PFSK-1 (cell line): Measurements from ENCODE around the gene SLC36A3.

ENCODE experiments used
- FOXP2 ChIP-seq: optimal IDR thresholded peaks from 2 replicates; pipeline ENCODE3; 2011; ENCODE audit warnings: borderline replicate concordance, control low read depth, inconsistent platforms; ENCODE audit not compliant: insufficient read depth; ENCODE audit errors: extremely low read length, extremely low read depth
- POLR2AphosphoS5 ChIP-seq: IDR thresholded peaks from 2 replicates; pipeline ENCODE4 v1.6.1; 2012; ENCODE audit warnings: low read depth, mild to moderate bottlenecking, control low read depth, low read length, moderate library complexity
- REST ChIP-seq, 2 experiments: IDR thresholded peaks; 2 replicates each; pipeline versions ENCODE4 v1.6.1 to v1.8.0; 2011 to 2012; ENCODE audit warnings: low read depth in 2 of 2, low read length in 2 of 2, control low read depth in 1 of 2, inconsistent platforms in 1 of 2, mild to moderate bottlenecking in 1 of 2, moderate library complexity in 1 of 2; ENCODE audit not compliant: insufficient read depth in 1 of 2
- SIN3A ChIP-seq: IDR thresholded peaks from 2 replicates; pipeline ENCODE4 v1.6.1; 2012; ENCODE audit warnings: mild to moderate bottlenecking, low read length, moderate library complexity, borderline replicate concordance; ENCODE audit not compliant: insufficient read depth
- TAF1 ChIP-seq: IDR thresholded peaks from 2 replicates; pipeline ENCODE4 v1.6.1; 2012; ENCODE audit warnings: low read length, control low read depth, borderline replicate concordance; ENCODE audit not compliant: insufficient read depth

Gene SLC36A3

DNA sequence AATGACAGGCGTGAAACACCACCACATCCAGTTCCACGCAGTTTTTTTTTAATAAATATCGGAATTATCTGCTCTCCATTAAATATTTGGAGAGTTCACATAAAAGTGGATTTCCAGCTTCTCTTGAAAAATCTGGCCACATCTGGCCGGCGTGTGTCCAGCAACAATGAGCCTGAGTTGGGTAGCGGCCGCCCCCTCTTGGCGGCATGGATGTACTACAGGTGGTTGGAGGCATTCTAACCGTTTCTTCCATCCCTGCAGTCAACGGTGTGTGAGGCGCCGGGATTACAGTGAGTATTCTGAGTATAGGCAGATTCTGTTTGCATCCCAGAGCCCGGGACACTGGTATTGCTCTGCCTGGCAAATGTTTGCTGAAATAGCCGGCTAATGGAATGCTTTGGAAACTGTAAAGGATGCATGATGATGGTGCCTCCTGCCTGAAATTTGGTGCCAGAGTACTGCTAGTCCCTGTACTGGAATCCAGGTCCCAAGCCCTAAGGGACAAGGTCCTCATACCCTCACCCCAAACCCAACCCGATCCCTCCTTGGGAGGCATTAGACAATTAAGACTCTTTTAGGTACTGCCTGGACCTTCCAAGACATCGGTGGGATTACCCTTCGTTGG is 64.2 kb downstream of the SLC36A3 start:
- no peak for TF ChIP-seq FOXP2
- TF ChIP-seq SIN3A, result no peak
- no peak for TF ChIP-seq POLR2AphosphoS5
- no peak for TF ChIP-seq REST (IDR thresholded peaks at IDR 0.05; ENCODE audit: insufficient read depth in 1 of 2, low read depth in 2 of 2, low read length in 2 of 2)
- TF ChIP-seq TAF1, result no peak

DNA sequence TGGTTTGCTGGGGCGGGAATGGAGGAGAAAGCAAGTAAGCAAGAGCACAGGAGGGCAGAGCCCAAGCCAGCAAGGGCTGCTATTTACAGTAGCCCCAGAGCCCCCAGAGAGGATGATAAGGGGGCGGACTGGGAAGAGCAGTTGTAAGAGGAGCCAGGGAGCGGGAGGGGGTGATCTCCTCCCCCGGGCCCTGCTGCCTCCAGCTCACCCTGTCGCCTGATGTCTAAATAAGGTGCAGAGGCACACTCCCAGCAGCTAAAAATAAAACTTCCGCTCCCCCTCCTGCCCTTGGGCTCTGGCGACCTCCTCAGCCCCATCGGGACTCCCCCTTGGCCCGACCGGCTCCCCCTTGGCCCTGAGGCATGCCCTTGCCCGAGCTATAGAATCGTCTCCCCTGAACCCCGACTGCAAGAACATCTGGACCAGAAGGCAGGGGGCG is 65.2 kb downstream of the SLC36A3 start:
- TF ChIP-seq POLR2AphosphoS5 (no peak), REST (IDR thresholded peaks at IDR 0.05; ENCODE audit: insufficient read depth in 1 of 2, low read depth in 2 of 2, low read length in 2 of 2) (no peak), SIN3A (no peak), TAF1 (no peak), FOXP2 (no peak)

DNA sequence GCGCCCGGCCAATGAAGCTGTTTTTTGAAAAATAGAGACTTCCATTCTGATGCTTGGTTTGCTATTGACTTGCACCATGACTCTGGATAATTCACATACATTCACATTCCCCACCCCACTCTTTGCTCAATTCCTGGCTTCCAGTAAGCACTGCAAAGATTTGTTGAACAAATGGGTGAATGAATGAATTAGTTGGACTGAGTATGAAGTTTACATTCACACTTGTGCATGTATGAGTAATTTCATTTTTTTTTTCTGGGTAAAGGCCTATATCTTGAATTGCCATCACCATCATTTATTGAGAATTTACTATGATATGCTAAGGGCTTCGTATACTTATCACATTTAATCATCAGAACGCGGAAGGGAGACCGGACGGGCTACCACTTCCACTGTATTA is 65.9 kb downstream of the SLC36A3 start:
- TF ChIP-seq FOXP2 (no peak), POLR2AphosphoS5 (no peak), SIN3A (no peak), REST (IDR thresholded peaks at IDR 0.05; ENCODE audit: insufficient read depth in 1 of 2, low read depth in 2 of 2, low read length in 2 of 2) (no peak), TAF1 (no peak)

- TF ChIP-seq POLR2AphosphoS5 (no peak), FOXP2 (no peak), TAF1 (no peak), SIN3A (no peak), REST (IDR thresholded peaks at IDR 0.05; ENCODE audit: insufficient read depth in 1 of 2, low read depth in 2 of 2, low read length in 2 of 2) (no peak)
Observed at GRCh38 chr5:151236888-151237287, 66.7 kb downstream of the SLC36A3 start.
